ENCODE data around the gene BCAR3.

BCAR3 gene

GRCh38 chr1:93686504-93687250 is 5.0 kb upstream of the BCAR3 start:
- TF ChIP-seq EZH2 (IDR thresholded peaks at IDR 0.05; ENCODE audit: borderline replicate concordance, low read depth, low read length, severe bottlenecking) (no peak), CTCF (IDR thresholded peaks at IDR 0.05; ENCODE audit: borderline replicate concordance, extremely low read depth, low read length, poor library complexity, severe bottlenecking) (no peak)

GRCh38 chr1:93685918-93686317 is 4.3 kb upstream of the BCAR3 start:
- Histone ChIP-seq H2AFZ (ENCODE audit: low read depth, low read length) (no peak overlapping the region), H3K9me3 (ENCODE audit: insufficient read depth, low read length, severe bottlenecking) (no peaks in the 10 kb centered on the region), H3K27ac (ENCODE audit: low read length) (no peak overlapping the region), H3K4me2 (ENCODE audit: insufficient read depth, low read length) (no peak overlapping the region), H3K27me3 (ENCODE audit: insufficient read depth, low read length, poor library complexity) (no peaks in the 10 kb centered on the region), H3K36me3 (ENCODE audit: insufficient read depth, low read length) (no peaks in the 10 kb centered on the region), H3K4me3 (ENCODE audit: low read depth in 1 of 2, low read length in 2 of 2) (no peak overlapping the region), H3K4me1 (ENCODE audit: insufficient read depth, low read length) (no peaks in the 10 kb centered on the region), H3K79me2 (ENCODE audit: insufficient read depth, low read length) (no peaks in the 10 kb centered on the region), H3K9ac (ENCODE audit: low read depth, low read length) (no peak overlapping the region), H4K20me1 (ENCODE audit: insufficient read depth, low read length) (no peaks in the 10 kb centered on the region)
- no peak for ATAC-seq (ENCODE audit: insufficient read depth, low read depth)
- DNase-seq: no peak
- no peak for TF ChIP-seq CTCF (IDR thresholded peaks at IDR 0.05; ENCODE audit: borderline replicate concordance, extremely low read depth, low read length, poor library complexity, severe bottlenecking)
- no peak for TF ChIP-seq EZH2 (IDR thresholded peaks at IDR 0.05; ENCODE audit: borderline replicate concordance, low read depth, low read length, severe bottlenecking)

More at GRCh38 chr1:93686504-93687250, 5.0 kb upstream of the BCAR3 start:
- Histone ChIP-seq H3K9ac (ENCODE audit: low read depth, low read length) (no peak overlapping the region), H3K27ac (ENCODE audit: low read length) (no peak overlapping the region), H3K79me2 (ENCODE audit: insufficient read depth, low read length) (no peaks in the 10 kb centered on the region), H3K4me2 (ENCODE audit: insufficient read depth, low read length) (no peak overlapping the region), H4K20me1 (ENCODE audit: insufficient read depth, low read length) (no peaks in the 10 kb centered on the region), H3K27me3 (ENCODE audit: insufficient read depth, low read length, poor library complexity) (no peaks in the 10 kb centered on the region), H3K4me1 (ENCODE audit: insufficient read depth, low read length) (no peaks in the 10 kb centered on the region), H3K36me3 (ENCODE audit: insufficient read depth, low read length) (no peaks in the 10 kb centered on the region), H3K4me3 (ENCODE audit: low read depth in 1 of 2, low read length in 2 of 2) (no peak overlapping the region), H2AFZ (ENCODE audit: low read depth, low read length) (no peak overlapping the region), H3K9me3 (ENCODE audit: insufficient read depth, low read length, severe bottlenecking) (no peaks in the 10 kb centered on the region)
- no peak for ATAC-seq (ENCODE audit: insufficient read depth, low read depth)
- no peak for DNase-seq

GRCh38 chr1:93683234-93683633 is 1.6 kb upstream of the BCAR3 start:
- no peak overlapping the region for H2AFZ ChIP-seq (ENCODE audit: low read depth, low read length)
- H3K36me3 ChIP-seq (ENCODE audit: insufficient read depth, low read length): no peaks in the 10 kb centered on the region
- ATAC-seq (ENCODE audit: insufficient read depth, low read depth) (no peak), DNase-seq (no peak)
- no peak overlapping the region for H3K9ac ChIP-seq (ENCODE audit: low read depth, low read length)
- H3K79me2 ChIP-seq (ENCODE audit: insufficient read depth, low read length): no peaks in the 10 kb centered on the region
- H3K27ac ChIP-seq (ENCODE audit: low read length): no peak overlapping the region
- H3K4me1 ChIP-seq (ENCODE audit: insufficient read depth, low read length): no peaks in the 10 kb centered on the region
- no peaks in the 10 kb centered on the region for H3K27me3 ChIP-seq (ENCODE audit: insufficient read depth, low read length, poor library complexity)
- no peak overlapping the region for H3K4me2 ChIP-seq (ENCODE audit: insufficient read depth, low read length)
- no peaks in the 10 kb centered on the region for H3K9me3 ChIP-seq (ENCODE audit: insufficient read depth, low read length, severe bottlenecking)
- no peaks in the 10 kb centered on the region for H4K20me1 ChIP-seq (ENCODE audit: insufficient read depth, low read length)
- no peak overlapping the region for H3K4me3 ChIP-seq (ENCODE audit: low read depth in 1 of 2, low read length in 2 of 2)
- TF ChIP-seq CTCF (IDR thresholded peaks at IDR 0.05; ENCODE audit: borderline replicate concordance, extremely low read depth, low read length, poor library complexity, severe bottlenecking): no peak
- TF ChIP-seq EZH2 (IDR thresholded peaks at IDR 0.05; ENCODE audit: borderline replicate concordance, low read depth, low read length, severe bottlenecking): no peak
